ENCODE results near the gene TMEM43.
A peak's percentile ranks its signal among the peaks of the same experiment; 100 is the strongest.

The TMEM43 gene

DNA sequence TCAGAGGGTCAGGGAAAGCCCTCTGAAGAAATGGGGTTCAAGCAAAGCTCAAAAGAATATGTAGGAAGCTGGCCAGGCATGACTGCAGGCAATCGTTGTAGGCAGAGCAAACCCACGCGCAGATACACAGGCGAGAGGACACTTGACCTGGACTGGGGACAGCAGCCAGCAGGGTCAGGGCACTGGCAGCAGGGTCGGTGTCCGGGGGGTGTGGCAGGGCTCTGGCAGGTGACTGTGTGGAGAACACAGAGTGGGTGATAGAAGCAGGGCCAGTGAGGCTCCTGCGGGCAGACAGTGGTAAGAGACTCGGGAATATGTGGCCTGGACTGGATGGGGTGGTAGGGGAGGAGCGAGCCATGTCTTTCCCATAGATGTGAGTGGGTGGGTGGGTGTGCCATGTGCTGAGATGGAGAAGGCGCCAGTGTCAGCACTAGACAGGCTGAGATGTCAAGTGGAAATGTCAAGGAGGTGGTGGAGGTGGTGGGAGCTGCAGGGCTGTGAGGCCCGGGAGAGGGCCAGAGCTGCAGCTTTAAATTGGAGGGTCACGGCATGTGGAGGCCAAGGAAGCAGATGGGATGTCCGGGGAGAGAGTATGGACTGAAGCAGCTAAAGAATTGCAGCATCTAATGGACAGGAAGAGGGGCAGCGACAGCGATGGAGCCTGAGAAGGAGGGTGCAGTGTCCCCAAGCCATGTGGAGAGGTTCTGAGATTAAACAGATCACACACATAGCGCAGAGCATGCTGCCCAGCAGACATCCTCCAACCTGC is 13.4 kb downstream of the TMEM43 start:
- DNase-seq (ENCODE audit: low read depth in 3 of 3): no peak

GRCh38 chr3:14138878-14139655 is 14.2 kb downstream of the TMEM43 start:
- DNase-seq (ENCODE audit: low read depth in 3 of 3): no peak

DNA sequence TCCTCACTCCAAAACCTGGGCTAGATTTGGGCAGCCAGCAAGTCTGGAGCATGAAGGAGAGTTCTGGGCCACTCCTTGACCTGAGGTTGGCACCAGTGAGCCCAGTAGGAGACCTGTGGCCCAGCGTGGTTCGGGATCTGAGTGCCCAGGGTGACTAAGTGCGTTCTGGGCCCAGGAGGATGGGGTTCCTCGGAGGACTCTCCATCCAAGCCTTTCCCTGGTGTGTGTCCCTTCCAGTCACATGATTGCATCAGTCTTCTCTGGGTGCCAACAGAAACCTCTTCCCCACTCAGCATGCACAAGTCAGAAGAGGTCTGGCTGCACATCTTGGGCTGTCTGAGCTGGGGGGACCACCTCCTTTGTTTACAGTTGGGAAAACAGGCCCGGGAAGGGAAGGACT is 14.9 kb downstream of the TMEM43 start:
- DNase-seq (ENCODE audit: low read depth in 3 of 3): no peak

- DNase-seq (ENCODE audit: low read depth in 3 of 3): no peak
Measured at GRCh38 chr3:14140668-14141067, 15.8 kb downstream of the TMEM43 start.

DNA sequence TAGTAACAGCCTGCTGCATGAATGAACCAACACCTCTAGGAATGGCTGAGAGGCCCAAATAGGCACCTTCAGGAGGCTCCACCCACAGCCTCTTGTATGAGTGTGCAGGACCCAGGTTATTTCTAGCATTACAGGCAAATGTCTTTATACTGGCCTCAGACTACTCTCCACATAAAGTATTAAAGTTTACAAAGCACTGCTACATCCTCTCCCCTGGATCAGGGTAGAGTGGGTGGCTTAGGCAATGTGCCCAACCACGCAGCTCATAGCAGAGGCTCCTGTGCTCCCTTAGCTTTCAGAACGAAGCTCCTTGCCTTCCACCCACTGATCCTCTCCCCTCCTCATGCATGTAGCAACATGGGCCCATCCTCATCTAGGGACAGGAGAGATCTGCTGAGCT is 16.3 kb downstream of the TMEM43 start:
- no peak for DNase-seq (ENCODE audit: low read depth in 3 of 3)

- no peak for DNase-seq (ENCODE audit: low read depth in 3 of 3)
Measured at GRCh38 chr3:14141602-14142341, 16.9 kb downstream of the TMEM43 start.

DNA sequence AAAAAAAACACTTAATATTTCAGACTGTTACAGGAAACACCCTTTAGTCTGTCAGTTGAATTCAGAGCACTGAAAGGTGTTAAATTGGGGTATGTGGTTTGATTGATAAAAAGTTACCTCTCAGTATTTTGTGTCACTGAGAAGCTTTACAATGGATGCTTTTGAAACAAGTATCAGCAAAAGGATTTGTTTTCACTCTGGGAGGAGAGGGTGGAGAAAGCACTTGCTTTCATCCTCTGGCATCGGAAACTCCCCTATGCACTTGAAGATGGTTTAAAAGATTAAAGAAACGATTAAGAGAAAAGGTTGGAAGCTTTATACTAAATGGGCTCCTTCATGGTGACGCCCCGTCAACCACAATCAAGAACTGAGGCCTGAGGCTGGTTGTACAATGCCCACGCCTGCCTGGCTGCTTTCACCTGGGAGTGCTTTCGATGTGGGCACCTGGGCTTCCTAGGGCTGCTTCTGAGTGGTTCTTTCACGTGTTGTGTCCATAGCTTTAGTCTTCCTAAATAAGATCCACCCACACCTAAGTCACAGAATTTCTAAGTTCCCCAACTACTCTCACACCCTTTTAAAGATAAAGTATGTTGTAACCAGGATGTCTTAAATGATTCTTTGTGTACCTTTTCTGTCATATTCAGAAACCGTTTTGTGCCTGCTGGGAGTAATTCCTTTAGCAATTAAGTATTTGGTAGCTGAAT is 17.9 kb downstream of the TMEM43 start:
- peak in 2 of 3 experiments; percentile 21 to 29 for DNase-seq (ENCODE audit: low read depth in 3 of 3)

- DNase-seq (ENCODE audit: low read depth in 3 of 3): no peak
Measured at GRCh38 chr3:14143271-14144225, 18.7 kb downstream of the TMEM43 start.

DNA sequence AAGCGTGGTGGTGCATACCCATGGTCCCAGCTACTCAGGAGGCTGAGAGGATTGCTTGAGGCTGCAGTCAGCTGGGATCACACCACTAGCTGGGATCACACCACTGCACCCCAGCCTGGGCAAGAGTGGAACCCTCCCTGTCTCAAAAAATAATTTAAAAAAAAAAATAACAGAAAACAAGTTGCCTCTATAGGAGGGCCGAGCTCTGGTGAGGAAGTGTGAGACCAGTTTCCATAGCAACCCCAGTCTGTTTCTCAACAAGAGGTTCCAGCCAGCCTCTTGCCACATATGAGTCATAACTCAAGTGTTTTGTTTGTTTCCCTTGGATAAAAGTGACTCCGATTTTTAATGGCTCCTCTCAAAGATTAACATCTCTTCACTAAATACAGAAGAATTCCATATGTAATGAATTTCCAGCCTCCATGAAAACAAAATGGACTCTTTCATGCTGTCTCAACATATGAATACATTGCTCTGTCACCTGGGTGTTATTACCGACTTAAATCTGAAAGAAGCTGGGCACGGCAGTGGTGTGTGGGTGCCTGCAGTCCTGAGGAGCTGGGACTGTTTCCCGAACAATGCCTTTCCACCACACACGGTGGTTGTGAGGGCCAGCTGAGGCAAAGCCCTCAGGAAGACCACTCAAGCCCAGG is 19.7 kb downstream of the TMEM43 start:
- peak in 1 of 3 experiments; percentile 51 for DNase-seq (ENCODE audit: low read depth in 3 of 3)

GRCh38 chr3:14145236-14145635 is 20.4 kb downstream of the TMEM43 start:
- no peak for DNase-seq (ENCODE audit: low read depth in 3 of 3)

DNA sequence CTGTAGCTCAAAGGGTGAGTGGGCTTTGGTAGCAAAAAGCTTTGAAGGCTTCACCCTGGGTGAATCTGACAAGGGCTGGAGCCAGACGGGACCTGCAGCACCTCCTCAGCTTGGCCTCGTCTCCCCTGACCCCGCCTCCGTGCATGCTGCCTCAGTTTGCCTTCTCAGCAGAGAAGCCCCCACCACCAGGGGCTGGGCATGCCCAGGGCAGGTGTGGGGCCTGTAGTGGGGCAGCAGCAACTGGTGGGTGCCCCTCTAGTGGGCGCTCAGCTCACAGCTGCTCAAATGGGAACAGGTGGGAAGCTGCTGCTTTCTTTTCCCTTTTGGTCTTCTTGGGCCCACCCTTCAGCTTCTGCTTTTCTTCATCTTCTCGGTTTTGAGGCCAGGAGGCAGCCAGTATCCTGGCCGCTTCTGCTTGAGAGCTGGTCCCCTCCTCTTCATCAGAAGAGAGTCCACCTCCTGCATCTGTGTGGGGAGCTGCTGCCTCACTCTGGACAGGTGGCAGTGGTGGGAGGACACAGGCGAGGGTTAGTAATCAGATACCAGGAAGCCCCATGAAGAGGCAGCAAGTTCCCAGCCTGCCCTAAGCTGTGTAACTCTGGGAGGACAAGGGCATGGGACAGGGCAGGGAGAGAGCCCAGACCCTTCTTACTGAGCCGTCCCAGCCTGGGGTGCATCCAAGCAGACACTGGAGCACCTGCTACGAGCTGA is 21.0 kb downstream of the TMEM43 start:
- DNase-seq (ENCODE audit: low read depth in 3 of 3): no peak

DNA sequence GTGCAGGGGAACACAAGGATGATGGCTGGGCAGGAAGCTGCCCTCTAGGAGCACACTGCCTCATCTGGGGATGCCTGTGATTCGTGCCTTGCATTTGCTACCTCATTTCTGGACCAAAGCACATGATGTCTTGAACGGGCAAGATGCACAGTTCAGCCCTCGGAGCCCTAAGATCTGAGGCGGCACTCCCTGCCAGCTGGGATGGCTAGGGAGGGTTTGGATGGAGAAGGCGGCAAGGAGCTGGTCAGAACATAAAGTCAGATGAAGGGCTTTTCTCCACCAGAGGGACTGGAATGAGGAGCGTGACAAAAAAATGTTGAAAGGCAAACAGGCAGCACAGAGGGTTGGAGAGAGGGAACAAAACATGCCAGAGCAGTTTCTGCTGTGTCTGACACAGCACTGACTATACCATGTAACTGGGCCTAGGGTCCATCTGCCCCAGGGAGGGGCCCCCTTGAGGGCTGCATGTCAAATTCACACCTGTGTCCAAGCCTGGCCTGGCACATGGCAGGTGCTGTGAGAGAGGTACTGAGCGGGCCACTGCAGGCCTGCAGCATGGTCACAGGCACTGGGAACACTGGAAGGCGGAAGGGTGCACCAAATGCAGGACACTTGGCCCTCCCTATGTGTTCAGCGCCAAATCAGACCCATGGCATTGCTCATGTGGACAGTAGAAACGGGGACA is 21.7 kb downstream of the TMEM43 start:
- no peak for DNase-seq (ENCODE audit: low read depth in 3 of 3)

DNA sequence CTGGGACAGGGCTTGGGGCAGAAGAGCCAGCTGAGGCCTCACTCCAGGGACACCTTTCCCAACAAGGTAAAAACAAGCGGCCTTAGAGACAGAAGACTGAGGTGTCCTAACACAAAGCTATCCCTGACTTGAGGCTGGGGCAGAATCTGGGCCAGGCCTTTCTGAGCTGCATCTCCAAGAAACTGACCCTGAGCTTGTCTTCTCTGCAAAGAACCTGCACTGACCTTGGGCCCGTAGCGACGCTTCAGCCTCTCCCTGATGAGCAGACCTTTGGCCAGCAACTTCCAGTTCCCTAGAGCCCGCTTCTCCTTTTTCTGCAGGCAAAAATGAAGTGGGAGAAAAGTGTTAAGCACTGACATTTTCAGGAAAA is 22.2 kb downstream of the TMEM43 start:
- DNase-seq (ENCODE audit: low read depth in 3 of 3): no peak

DNA sequence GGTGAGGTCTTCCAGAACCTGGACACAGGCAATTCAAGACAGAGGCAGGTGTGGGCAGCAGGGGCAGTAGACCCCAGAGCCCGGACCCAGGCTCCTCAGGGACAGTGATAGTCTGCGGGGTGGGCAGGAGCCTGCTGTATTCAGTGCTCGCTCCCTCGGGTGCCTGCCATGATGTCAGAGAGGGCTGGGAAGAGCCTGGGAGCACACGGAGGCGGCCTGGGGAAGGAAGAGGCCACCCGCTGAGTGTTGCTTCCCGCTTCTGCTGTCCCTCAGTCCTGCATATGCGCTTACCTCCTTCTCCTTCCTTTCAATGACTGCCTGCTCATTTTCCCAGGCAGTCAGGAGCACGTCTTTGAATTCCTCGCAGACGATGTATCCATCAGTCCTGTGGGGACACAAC is 22.8 kb downstream of the TMEM43 start:
- no peak for DNase-seq (ENCODE audit: low read depth in 3 of 3)

- no peak for DNase-seq (ENCODE audit: low read depth in 3 of 3)
Measured at GRCh38 chr3:14148041-14148985, 23.5 kb downstream of the TMEM43 start.

DNA sequence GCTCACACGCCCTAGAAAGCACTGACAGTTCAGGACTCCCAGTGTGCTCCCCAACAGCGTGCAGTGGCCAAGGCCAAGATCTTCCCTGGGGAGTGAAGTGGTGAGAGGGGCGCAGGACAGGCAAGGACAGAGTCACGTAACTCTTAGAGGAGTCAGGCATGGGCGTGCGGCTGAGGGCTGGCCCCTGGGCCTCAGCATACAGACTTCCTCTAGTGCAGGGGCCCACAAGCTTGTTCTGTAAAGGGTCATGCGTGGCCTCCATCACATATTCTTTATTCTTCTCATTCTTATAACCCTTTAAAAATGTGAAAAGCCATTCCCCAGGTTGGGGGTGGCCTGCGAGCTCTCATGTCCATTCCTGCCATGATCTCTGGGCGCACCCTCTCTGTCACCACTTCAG is 25.2 kb downstream of the TMEM43 start:
- no peak for DNase-seq (ENCODE audit: low read depth in 3 of 3)

- no peak for DNase-seq (ENCODE audit: low read depth in 3 of 3)
Measured at GRCh38 chr3:14150491-14151230, 25.8 kb downstream of the TMEM43 start.
